Stimulated activated CD4-positive, alpha-beta T cell treated with anti-CD3 and anti-CD28 coated beads, Interleukin-12 subunit alpha, Interleukin-12 subunit beta, amount 100 ng/mL, for 48 hours (primary cell): ENCODE results near the gene P4HA2.
A peak's percentile ranks its signal among the peaks of the same experiment; 100 is the strongest.

Source experiments
- DNase-seq, 3 donors: peaks; one replicate each; pipeline ENCODE4 v3.0.0-alpha.2; 2020; ENCODE audit warnings: low read depth in 2 of 3, low spot score in 1 of 3

The P4HA2 gene

DNA sequence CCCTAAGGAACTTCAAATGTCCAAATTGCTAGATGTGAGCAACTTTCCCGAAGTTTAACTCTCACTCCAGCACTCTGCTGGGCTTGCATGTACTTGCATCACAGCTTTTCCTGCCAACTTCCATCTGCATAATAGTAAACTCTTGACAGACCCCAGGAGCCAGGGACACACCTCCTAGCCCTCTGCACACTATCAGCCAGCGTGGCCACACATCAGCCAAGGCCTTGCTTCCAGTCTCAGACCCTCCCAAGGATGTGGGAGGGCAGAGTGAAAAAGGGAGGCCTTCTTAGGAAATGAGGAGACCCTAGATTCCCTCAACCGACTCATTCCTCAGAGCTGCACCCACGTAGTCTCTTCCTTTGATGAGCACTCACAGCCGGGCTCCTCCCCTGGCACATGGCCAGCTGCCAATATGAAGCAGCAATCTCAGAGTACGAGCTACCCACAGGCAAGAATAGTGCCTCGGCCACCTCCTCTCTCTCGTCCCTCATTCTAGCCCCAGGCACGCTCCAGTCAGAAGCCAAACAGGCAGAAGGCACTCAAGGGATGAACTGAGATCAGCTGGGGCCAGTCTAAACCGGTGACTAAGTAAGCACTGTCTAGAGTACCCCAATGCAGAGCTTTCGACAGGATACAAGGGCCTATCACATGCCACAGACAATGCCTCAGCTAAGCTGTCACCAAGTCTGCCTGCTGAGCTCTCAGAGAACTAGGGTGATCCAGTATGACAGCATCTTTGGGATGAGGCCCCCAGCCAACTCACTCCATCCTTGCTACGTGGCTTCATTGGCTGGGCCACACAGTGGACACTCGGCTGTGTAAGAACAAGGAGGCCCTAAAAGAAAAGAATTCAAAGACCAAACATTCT is 2.3 kb downstream of the P4HA2 start:
- peak in 2 of 3 donors; percentile 8 to 9 for DNase-seq

DNA sequence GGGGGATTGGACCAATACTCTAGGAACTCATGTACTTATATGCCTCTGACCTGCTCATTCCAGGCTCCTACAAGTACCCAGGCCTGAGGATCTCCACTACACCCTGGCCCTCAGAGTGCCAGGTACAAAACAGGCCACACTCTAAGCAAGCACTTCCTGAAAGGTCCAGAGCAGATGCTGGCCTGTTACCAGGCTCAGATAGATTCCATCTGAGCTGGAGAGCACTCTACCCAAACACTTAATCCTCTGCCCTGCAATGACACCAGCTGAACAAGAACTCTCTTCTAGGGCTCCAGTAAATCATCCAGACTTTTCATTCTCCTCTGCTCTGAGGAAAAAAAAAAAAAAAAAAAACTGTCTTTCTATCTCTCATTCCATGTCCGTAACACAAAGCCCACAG is 2.9 kb downstream of the P4HA2 start:
- DNase-seq: no peak

DNA sequence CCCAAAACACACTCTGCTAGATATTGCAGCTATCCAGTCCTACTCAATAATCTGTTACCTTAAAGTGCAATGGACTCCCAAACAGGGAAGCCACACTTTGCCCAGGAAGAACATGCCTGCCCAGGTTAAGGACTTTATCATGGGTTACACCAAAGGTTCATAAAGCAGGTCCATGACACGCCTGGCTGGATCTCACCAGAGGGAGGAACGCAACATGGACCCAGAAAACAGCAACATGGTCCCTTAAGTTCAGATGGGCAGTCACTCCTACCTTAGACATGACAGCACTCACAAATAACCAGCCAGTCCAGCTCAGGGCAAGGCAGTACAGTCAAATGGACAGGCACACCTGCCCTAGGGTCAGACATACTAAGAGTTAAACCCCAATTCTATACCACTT is 3.8 kb downstream of the P4HA2 start:
- DNase-seq: no peak

DNA sequence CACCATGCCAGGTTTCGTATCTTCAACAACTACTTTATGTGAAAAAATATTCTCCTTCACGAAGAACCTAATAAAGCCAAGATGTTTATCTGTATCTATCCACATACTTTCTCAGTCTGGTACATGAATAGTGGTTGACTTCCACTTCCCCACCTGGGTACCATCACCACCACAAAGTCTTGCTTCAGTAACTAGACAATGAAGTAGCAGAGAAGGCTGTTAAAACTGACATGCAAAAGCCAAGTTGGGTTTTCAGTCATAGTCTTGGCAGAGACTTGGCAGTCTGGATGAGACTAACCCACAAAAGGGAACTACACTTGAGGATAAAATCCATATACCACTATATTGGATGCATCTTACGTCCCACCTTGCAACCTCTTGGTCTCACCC is 5.0 kb downstream of the P4HA2 start:
- no peak for DNase-seq

DNA sequence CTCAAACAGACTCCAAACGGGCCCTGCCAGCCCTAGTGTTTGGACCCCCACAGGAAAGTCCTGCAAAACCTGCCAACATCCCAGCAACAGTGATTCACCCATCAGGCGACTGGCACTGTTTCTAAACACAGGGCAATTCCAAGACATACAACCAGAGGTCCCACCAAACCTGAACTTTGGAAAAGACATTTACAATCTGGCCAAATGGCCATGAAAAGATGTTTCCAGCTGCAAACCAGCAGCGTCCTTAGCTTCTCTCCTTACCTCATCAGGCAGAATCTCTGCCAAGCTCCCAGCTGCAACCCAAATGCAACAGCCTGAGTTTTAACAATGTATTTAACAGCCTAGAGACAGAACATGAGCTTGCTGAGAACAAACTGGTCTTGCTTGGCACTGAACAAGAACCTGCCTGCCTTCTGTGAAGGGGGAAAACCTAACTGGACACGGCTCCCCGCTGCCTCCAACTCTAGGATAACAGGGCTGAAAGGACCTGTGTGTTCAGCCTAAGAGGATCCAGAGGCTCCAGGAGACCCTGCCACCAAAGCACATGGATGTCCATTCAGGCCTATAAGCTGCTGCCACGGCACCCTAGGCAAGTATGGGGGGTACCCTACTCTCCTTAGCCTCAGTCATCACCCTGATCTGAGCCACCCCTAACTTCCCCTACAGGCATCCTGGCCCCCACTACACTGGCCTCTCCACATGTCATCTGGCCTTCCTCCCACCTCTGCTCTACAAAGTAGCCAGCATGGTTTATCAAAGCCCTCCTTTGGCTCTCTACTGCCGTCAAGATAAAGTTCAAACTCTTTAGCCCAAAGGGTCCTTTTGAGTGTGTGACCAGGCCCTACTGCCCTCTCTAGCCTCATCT is 5.6 kb downstream of the P4HA2 start:
- no peak for DNase-seq

DNA sequence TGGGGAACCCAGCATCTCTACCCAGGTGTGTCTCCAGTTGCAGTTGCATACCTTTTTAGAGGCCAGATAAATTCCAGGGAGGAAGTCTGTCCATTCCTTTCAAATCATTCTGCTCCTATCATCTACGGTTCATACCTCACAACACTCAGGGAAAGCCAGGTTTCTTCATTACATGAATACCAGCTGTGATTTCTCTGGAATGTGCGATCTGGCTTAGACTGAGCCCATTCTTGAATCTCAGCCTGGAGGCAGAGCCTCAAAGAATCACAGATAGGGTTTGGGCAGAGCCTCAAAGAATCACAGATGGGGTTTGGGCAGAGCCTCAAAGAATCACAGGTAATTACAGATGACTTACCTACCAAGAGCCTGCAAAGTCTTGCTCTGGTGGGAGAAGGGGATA is 7.2 kb downstream of the P4HA2 start:
- DNase-seq: no peak

DNA sequence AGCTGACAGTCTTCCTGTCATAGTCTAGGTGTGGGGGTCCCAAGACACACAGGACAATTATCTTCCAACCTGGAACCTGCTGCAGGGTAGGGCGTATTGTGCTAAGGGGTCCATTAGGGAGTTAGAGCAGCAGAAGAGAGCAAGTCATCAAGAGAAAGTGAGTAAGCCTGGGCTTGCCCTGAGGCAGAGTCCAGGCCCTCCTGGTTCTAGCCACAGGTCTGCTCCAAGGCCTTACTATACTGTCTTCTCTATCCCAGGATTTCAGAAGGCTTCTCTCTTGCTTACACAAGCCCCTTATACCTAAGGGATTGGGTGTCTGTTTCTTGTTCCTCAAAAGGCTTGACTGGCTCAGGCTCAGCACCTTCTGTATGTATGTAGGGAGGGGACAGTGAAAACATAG is 7.7 kb downstream of the P4HA2 start:
- no peak for DNase-seq

DNA sequence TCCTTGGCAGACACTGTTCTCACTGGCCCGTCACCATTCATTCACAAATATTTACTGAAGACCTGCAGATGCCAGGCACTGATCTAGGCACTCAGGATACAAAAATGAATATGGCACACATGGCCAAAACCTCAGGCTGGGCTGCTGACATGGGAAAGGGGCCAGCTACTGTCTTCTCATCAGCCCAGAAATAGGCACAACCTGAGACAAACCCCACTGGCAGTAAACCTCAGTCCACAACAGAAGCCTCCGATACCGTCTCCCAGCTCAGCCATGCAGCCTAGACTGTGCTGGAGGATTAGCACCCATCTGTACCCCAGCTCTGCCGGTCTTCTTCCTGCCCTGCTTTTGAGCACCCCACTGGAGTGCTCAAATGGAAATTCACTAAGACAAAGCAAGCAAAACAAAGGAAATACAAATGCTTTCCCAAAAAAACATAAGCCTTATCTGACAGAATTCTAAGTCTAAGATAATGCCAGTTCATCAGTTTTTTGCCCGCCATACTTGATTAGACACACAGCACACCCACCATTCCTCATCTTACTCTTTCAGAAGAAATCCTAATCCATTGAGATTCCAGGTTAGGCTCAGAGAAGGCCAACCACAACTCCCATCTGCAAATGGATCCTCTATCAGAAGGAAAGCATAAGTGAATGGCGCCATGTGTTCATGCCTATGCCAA is 8.2 kb downstream of the P4HA2 start:
- no peak for DNase-seq

DNA sequence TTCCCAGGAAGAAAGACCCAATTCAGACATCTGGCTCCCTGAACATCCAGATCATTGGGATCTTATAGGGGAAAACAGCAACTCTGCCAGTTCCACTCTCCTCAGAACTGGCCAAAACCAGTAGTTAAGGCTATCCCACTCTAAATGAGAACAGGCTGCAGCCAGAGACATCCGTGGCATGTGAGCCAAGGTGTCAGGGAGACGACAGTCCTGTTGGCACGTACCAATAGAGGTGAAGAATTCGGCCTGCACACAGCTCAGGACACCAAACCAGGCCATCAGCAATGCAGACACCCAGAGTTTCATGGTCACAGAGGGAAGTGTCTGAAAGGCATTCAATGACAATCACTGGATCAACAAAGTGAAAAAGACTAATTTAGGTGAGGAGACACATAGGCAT is 9.3 kb downstream of the P4HA2 start:
- no peak for DNase-seq

DNA sequence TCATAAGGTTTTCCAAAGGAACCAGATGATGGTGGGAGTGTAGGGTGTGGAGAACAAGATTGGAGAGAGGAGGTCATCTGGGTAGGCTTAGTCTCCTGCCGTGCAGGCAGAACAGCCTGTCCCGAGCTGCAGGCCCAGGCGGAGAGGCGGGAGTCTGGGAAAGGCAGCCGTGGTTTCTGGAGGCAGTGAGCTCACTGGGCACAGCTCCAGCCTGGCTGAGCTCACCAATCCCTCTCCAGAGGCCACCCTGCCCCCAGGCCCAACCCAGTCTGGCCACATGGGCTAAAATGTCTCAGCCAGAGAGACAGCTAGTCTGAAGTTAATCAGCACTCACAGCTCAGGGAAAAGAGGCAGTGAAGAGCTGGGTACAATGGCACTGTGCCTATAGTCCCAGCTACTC is 12.3 kb downstream of the P4HA2 start:
- no peak for DNase-seq

DNA sequence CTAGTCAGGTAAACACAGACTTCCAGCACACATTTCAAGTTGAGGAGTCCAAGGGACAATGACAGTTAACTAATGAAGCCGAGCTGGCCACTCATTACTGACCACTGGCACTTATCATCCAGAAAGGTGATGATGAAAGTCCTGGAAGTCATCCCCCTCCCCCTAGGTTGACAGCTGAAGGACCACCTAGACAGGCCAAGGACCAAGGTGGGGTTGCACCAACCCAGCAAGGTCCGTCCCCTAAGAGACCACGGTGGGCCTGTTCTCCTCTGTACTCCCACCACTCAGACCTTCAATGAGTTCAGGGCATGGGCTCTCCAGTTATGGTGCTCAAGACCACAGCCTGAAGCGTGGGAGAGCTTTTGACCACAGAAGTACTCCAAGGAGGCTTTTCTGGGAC is 13.2 kb downstream of the P4HA2 start:
- no peak for DNase-seq

DNA sequence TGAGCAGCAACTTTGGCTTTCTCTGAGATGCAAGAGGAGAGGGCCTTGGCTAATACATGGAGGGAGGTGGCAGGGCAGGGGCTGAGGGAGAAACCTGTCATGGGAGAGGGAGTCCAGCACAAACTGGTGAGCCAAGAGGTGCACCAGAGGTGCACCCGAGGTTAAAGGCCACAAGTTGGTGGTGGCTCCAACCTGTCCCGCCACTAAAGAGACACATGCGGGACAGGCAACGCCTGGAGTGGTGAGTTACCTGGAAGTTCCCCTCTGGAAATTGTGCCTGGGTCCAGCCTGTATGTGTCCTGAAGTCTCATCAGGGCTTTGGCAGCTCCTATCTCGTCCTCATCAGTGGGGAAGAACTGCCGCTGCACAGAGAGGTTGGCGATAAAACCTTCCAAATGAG is 14.0 kb downstream of the P4HA2 start:
- DNase-seq: no peak

DNA sequence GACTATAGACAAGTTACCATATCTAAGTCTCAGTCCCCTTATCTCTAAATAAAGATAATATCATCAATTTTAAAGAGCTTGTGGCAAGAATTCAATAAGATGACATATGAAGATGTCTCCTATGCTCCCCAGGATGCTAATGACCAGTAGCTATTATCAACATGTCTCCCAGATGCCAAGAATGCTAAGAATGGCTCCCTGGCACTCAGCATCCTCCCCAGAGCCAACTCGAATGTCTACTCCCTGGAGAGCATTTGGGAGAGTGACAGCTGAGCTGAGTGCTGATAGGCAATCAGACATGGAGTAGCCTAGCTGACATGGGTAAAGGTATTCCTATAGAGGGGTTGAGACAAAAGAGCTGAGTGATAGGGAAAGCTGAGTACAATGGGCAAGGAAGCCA is 15.9 kb downstream of the P4HA2 start:
- no peak for DNase-seq

DNA sequence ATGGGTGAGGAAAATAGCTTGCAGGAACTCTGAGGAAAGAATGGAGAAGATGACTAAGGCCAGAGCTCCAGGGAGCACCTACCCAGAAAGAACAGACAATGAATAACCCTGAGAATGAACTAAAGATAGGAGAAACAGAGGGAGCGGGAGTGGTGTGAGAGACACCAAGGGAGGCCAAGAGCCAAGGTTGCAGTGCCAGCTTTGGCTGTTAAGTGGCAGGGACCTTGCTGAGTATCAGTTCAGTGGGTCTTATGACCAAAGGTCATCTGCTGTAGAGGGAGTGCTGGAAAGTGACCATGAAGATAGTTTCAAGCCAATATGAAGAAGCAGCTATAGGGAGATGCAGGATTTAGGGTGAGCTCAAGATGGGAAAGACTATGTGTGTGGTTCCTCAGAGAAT is 16.7 kb downstream of the P4HA2 start:
- no peak for DNase-seq

DNA sequence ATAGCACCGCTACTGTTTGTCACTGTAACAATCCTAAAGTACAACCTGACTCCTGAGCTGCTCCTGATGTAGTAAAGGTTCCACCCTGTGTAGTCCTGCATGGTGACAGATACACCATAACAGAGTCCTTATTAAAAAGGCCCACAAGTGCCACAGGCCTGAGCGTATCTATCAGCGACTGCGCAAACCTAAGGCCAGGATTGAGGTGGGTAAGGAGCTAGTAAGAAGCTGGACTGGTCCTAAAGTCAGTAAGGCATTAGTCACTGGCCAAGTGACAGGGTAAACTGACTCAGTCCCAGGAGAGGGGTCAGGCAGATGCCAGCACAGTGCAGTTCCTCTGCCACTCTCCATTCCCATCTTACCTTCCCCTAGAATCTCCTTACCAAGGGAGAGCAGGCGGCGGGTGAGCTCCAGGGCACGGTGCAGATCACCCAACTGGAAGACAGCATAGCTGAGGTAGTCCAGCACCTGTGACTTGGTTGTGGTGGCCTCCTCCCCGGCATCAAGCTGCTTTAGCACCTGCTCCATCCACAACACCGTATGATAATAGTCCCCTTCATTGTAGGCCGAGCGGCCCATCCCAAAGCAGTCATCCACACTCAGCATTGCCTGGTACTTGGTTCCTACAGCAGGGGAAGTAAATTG is 17.6 kb downstream of the P4HA2 start:
- no peak for DNase-seq

DNA sequence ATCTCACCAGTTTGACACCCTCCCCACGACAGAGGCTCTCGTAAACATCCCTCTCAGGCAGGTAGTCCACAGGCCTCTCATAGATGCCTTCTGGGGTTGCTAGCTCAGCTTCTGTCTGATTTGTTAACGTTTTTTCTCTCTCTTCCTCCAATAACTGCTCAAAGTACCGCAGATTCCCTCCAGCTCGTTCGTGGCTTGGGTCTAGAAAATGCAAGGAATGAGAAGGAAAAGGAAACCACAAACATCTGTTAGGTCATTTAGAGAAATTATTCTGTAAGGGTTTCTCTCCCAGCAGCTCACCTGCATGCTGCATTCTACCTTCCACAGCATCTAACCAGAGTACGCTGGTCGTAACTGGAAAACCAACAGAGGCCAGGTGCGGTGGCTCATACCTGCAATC is 18.5 kb downstream of the P4HA2 start:
- no peak for DNase-seq

DNA sequence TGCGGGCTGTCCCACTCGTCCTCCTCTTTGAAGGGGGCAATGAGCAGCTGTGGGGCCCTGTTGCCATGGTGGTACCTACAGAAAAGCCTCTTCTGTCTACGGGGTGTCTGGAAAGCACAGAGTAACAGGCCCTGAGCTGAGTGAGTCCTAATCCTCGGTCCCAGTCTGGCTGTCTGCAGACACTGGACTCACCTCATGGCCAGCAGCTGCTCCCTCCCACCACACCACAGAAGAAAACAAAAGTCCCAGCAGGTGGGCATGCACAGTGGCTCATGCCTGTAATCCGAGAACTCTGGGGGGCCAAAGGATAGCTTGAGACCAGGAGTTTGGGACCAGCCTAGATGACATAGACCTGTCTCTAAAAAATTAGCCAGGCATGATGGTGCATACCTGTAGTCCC is 19.9 kb downstream of the P4HA2 start:
- no peak for DNase-seq

DNA sequence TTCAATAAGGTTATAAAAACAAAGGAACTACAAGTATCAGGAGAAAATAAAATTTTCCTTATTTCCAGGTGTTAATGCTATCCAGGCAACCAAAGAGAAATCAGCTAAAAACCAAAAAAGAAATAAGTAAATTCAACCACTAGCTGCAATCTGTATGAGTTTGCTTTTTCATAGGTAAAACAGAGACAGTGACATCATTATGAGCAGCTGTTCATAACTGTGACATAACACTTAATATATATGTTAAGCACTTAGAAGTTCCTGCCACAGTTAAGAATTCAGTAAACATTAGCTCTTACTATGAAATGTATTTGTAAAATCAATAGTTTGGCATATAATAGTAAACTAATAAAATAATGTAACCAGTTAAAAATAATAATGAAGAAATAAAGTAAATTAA is 20.9 kb downstream of the P4HA2 start:
- no peak for DNase-seq

DNA sequence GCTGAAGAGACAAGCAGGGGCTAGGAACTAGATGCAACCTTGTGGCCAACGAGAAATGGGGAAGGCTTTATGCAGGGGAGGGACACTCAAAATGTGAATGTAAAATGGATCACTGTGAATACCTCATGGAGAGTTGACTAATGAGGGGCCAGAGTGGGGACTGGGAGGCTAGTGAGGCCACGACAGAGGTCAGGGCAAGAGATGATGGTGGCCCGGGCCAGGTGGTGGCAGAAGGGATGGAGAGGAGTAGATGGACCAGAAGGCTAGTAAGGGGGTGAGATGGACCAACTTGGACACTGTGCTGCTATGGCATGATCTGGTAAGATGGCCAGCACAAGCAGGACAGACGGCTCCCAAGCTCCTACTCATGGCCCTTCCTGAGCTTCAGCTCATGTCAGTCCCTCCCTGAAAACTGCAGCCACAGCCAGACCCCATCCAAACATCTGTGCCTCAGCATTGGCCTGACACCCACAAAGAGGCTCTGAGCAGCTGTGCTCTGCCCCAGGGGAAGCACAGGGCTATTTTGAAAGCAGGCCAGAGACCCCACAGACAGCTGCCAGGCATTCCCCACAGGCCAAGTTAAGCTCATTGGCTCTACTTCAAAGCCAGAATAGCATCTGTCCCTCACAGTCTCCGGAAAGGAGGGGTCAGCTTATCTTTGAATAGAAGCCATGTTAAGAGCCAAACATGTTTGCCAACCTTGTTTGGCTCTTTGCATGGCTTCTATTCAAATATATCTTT is 22.1 kb downstream of the P4HA2 start:
- no peak for DNase-seq

DNA sequence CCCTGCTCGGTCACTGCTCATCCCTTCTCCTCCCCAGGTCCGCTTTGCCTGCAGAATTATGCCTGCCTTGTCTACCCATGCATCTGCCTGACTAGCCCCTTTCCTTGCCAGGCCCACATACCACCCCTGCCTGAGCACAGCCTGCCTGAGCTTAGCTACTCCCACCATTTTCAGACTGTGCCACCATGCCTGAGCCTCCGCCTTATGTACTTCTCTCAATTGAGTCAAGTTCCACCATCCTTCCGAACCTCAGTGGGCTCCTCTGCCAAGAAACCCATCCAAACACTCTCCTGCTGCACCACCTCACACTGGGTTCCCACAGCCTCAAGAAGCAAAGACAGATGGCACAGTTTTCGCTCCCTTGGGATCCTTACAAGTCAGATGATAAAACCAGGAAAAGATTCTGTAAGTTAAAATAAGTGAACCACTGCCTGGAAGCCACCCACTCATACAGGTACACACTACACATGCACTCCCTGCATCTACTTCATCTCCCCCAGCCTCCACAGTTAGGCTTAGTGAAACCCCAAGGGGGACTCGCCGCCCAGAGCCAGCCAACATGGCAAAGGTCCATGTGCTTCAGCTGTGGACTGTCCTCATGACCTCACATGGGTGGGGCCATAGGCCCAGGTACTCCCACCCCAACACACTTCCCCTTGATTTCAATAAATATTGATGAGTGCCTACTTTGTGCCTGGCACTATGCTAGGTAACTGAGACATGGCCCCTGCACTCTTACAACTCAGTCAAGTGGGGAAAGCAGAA is 23.1 kb downstream of the P4HA2 start:
- DNase-seq: no peak
